Esophagus squamous epithelium (tissue), 5 donors: Measurements from ENCODE around the gene KCND2. TPM values are rescaled to one million over a fixed set of nuclear protein-coding genes. Genes with fewer than 3 reads are reported as not detected.
"Not testable (repeated sequence)": the region's sequence is repeated elsewhere in the genome, so short reads cannot be mapped to it uniquely, and the experiment has no call there.

Source experiments
- DNase-seq: peaks from one replicate; lab custom pipeline; 2025; lab: John Stamatoyannopoulos, UW
- H3K27ac ChIP-seq, 4 donors: fragments of 200-600 bp; sonication (generic); one replicate each; pipeline ENCODE4 v1.5.1; 2016 to 2019; ENCODE audit warnings: mild to moderate bottlenecking in 1 of 4
- H3K27me3 ChIP-seq, 4 donors: fragments of 200-600 bp; sonication (generic); 1 replicate in 3 of 4; 2 replicates in 1 of 4; pipeline versions ENCODE4 v1.5.1 to v1.6.0; 2017 to 2021; ENCODE audit warnings: antibody characterized with exemption in 1 of 4
- H3K36me3 ChIP-seq, 3 donors: fragments of 200-600 bp; sonication (generic); one replicate each; pipeline ENCODE4 v1.5.1; 2016 to 2019
- H3K4me1 ChIP-seq, 3 donors: fragments of 200-600 bp; sonication (generic); one replicate each; pipeline ENCODE4 v1.5.1; 2017 to 2019
- H3K4me3 ChIP-seq, 4 donors: fragments of 200-600 bp; sonication (generic); 1 replicate in 3 of 4; 2 replicates in 1 of 4; pipeline ENCODE4 v1.5.1; 2016 to 2019; ENCODE audit warnings: mild to moderate bottlenecking in 2 of 4, moderate library complexity in 1 of 4
- H3K9me3 ChIP-seq, 3 donors: fragments of 200-600 bp; sonication (generic); one replicate each; pipeline ENCODE4 v1.5.1; 2016 to 2019
- POLR2A ChIP-seq, 4 donors: fragments of 450-650 bp; IDR thresholded peaks; one replicate each; pipeline ENCODE4 v1.6.1; 2017; ENCODE audit warnings: antibody characterized with exemption in 4 of 4, mild to moderate bottlenecking in 4 of 4, moderate library complexity in 3 of 4
- WGBS, 2 donors: methylation state at CpG; one replicate each; pipeline ENCODE4 v1.1.5; 2018; 5-methylcytosine and 5-hydroxymethylcytosine counted together
- intact Hi-C: fragments of 100-400 bp; cut with DNase I; formaldehyde crosslinking; loops from one replicate; pipeline ENCODE4 v1.15.0; 2022
- total RNA-seq, 4 donors: library from RNA; depleted of rRNA; stranded (reverse); fragments of >200 nt; gene quantifications; one replicate each; pipeline ENCODE4 v1.1.0, GENCODE V29; 2016
- TF ChIP-seq, protein P1 (sequence below), 6 experiments: fragments of 450-650 bp in 4 of 6; fragments of 200-600 bp in 2 of 6; sonication (generic) in 2 of 6; IDR thresholded peaks; one replicate each; pipeline ENCODE4 v1.5.1; 2016 to 2019; ENCODE audit warnings: antibody characterized with exemption in 6 of 6, mild to moderate bottlenecking in 4 of 6, moderate library complexity in 4 of 6
- donor health status: DM: yes; HTN: yes; CAD: no.

The KCND2 gene
- total RNA-seq, result under 1 TPM in 2 of 4 donors, not detected in 2; 0.09 to 0.19 TPM

DNA sequence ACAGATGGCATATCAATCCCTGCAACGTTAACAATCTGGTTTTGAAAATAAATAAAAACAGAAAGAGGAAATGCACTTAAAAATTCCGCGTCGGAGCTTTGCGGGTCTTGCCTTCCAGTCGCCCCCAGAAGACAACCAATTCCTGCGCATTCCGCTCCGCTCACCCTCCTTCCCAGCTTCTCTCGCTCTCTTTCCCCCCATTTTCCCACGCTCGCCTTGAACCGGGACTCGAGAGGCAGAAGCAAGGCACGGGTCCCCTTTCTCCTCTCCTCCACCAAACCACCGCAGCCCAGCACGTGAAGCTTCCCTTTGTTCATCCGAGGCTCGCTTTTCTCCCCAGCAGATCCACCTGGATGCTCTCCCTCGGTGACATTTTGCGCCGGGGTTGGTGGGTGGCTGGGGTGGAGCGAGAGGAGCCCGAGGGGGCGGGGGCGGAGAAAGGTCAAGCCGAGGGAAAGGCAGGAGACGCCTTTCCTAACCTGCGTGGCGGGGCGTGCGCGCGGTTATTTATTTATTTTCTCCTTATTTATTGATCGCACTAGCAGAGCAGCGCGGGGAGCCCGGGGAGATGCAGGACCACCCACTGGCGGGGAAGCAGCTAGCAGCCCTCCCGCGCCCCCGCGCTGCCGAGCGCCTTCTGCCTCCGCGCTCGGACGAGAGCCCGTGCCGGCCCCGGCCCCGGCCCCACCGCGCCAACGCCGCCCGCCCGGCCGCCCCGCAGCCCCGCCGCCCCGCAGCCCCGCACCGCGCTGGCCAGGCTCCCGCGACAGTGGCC lies at the start of gene KCND2:
TSS of gene KCND2 (plus strand) at position 475 of the 775 bp plus-strand sequence.
- intact Hi-C loops, result no loop called here
- Histone ChIP-seq H3K9me3 (no peaks in the 10 kb centered on the region), H3K4me1 (peaks cover 0 to 16% (median 4%) of the 10 kb centered on the region in 3 donors), H3K27ac (no peak within 1 kb of the TSS), H3K4me3 (peak within 1 kb of the TSS; percentile 10 to 63 (median 34)), H3K36me3 (no peaks in the 10 kb centered on the region), H3K27me3 (peaks cover 0 to 36% (median 0%) of the 10 kb centered on the region in 4 donors)
- 2 to 6% methylated on average over 24 to 28 of the region's 69 CpGs for WGBS, 2 donors
- DNase-seq, result no peak
- TF ChIP-seq, protein P1, sequence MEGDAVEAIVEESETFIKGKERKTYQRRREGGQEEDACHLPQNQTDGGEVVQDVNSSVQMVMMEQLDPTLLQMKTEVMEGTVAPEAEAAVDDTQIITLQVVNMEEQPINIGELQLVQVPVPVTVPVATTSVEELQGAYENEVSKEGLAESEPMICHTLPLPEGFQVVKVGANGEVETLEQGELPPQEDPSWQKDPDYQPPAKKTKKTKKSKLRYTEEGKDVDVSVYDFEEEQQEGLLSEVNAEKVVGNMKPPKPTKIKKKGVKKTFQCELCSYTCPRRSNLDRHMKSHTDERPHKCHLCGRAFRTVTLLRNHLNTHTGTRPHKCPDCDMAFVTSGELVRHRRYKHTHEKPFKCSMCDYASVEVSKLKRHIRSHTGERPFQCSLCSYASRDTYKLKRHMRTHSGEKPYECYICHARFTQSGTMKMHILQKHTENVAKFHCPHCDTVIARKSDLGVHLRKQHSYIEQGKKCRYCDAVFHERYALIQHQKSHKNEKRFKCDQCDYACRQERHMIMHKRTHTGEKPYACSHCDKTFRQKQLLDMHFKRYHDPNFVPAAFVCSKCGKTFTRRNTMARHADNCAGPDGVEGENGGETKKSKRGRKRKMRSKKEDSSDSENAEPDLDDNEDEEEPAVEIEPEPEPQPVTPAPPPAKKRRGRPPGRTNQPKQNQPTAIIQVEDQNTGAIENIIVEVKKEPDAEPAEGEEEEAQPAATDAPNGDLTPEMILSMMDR (IDR thresholded peaks at IDR 0.05), result no peak
- TF ChIP-seq POLR2A (IDR thresholded peaks at IDR 0.05), result no peak

DNA sequence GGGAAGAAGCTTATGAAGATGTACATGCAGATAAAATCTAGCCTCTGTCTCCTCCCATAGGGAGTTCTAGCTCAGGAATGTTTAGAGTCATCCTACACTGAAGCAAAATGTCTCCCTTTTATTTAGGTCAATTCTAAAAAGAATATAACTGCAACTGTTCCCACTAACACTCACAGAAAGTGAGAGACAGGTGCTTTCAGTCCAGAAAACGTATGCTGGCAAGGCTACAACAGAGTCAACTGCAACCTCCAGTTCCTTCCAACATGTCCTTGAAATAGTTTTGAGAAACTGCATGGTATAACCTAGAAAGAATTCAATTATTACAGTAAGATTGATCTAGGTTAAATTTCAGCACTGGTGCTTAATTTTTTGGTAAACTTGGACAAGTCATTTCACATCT lies 46.8 kb upstream of the KCND2 start:
- no peaks in the 10 kb centered on the region for H3K4me1 ChIP-seq
- H3K27me3 ChIP-seq, result no peaks in the 10 kb centered on the region
- no peak overlapping the region for H3K4me3 ChIP-seq
- no peaks in the 10 kb centered on the region for H3K9me3 ChIP-seq
- WGBS, 2 donors, result 16 to 28% methylated on average over 1 of the region's 1 CpG
- intact Hi-C loops, result no loop called here
- no peak for DNase-seq
- TF ChIP-seq, protein P1 (IDR thresholded peaks at IDR 0.05), result no peak
- no peak for TF ChIP-seq POLR2A (IDR thresholded peaks at IDR 0.05)
- no peaks in the 10 kb centered on the region for H3K36me3 ChIP-seq
- H3K27ac ChIP-seq, result no peak overlapping the region

DNA sequence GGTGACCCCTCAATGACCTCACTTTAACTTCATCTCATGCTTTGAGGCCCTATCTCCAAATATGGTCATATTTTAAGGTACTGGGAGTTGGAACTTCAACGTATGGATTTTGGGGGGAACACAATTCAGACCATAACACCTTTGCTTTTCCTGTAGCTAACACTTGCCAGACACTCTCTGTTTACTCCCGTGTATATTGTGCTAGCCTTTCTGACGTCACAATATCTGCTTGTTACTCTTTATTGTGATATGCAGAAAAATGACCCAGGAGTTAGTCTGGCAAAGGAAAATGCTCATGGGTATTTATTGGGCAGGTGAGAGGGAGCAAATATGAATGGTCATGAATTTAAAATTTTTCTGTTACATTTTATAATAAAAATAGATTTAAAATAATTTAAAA lies 45.7 kb upstream of the KCND2 start:
- Histone ChIP-seq H3K4me1 (no peaks in the 10 kb centered on the region), H3K27me3 (no peaks in the 10 kb centered on the region), H3K4me3 (no peak overlapping the region), H3K36me3 (no peaks in the 10 kb centered on the region), H3K27ac (no peak overlapping the region), H3K9me3 (no peaks in the 10 kb centered on the region)
- intact Hi-C loops, result no loop called here
- DNase-seq, result no peak
- WGBS, 2 donors, result 53 to 68% methylated on average over 3 of the region's 3 CpGs
- no peak for TF ChIP-seq POLR2A (IDR thresholded peaks at IDR 0.05)

DNA sequence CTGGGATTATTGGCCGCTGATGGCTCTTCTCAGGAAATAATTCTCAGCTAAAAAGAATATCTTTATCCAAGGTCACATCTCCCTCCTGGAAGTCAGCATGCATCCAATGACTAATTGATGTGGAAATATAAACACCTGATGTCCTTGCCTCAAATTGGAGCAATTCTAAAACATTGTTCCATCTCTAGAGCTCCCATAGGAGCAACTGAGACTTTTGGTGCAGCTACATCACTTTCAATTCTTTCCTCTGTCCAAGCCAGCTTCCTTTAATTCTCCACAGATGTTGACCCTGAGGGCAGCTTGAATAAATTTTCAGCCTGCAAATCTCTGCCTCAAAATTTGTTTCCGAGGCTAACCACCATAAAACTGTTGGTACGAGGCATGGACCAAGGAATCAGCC lies 43.9 kb upstream of the KCND2 start:
- no peaks in the 10 kb centered on the region for H3K27me3 ChIP-seq
- H3K4me3 ChIP-seq, result no peak overlapping the region
- H3K36me3 ChIP-seq, result no peaks in the 10 kb centered on the region
- TF ChIP-seq, protein P1 (IDR thresholded peaks at IDR 0.05), result no peak
- no peak for TF ChIP-seq POLR2A (IDR thresholded peaks at IDR 0.05)
- no peak for DNase-seq
- intact Hi-C loops, result no loop called here
- WGBS, 2 donors, result 45 to 80% methylated on average over 3 of the region's 3 CpGs
- H3K4me1 ChIP-seq, result no peaks in the 10 kb centered on the region
- H3K27ac ChIP-seq, result no peak overlapping the region
- H3K9me3 ChIP-seq, result no peaks in the 10 kb centered on the region

DNA sequence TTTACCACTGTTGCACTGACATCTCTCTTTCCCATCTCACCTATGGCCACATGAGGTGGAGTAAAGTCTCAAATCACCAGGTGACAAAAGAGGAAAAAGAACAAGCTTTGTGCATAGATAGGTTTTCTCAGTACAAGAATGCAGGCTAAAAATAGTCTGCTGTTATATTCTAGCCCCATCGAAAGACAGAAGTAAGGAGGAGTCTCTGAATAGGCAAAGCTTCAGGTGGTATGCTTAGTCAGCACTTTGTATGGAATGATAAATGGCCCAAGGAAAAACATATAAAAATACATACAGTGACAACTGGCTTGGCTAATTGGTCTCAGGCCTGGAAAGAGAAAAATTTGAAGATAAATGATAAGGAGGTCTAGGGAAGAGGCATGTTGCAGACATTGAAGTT lies 39.6 kb upstream of the KCND2 start:
- no peak overlapping the region for H3K4me3 ChIP-seq
- H3K27ac ChIP-seq, result no peak overlapping the region
- DNase-seq, result no peak
- H3K4me1 ChIP-seq, result no peaks in the 10 kb centered on the region
- no peaks in the 10 kb centered on the region for H3K36me3 ChIP-seq
- WGBS, 2 donors, result 50 to 63% methylated on average over 1 of the region's 1 CpG
- intact Hi-C loops, result no loop called here
- TF ChIP-seq, protein P1 (IDR thresholded peaks at IDR 0.05), result no peak
- TF ChIP-seq POLR2A (IDR thresholded peaks at IDR 0.05), result no peak
- H3K27me3 ChIP-seq, result no peaks in the 10 kb centered on the region
- no peaks in the 10 kb centered on the region for H3K9me3 ChIP-seq

DNA sequence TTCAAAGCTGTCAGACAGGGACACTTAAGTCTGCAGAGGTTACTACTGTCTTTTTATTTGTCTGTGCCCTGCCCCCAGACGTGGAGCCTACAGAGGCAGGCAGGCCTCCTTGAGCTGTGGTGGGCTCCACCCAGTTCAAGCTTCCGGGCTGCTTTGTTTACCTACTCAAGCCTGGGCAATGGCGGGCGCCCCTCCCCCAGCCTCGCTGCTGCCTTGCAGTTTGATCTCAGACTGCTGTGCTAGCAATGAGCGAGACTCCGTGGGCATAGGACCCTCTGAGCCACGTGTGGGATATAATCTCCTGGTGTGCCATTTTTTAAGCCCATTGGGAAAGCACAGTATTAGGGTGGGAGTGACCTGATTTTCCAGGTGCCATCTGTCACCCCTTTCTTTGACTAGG lies 32.6 kb upstream of the KCND2 start:
- WGBS, 2 donors, result 44 to 83% methylated on average over 2 to 3 of the region's 8 CpGs
- DNase-seq, result not testable (repeated sequence)

More for the DNA sequence above, 32.6 kb upstream of the KCND2 start:
- H3K4me1 ChIP-seq, H3K36me3 ChIP-seq, H3K4me3 ChIP-seq, H3K9me3 ChIP-seq, H3K27me3 ChIP-seq, H3K27ac ChIP-seq, intact Hi-C loops: not testable (repeated sequence)
